Esophagus muscularis mucosa (tissue), 4 donors: ENCODE data around the gene GEN1.

Experiments
- EP300 ChIP-seq: sonication (generic); formaldehyde crosslinking; IDR thresholded peaks from one replicate; pipeline ENCODE4 v1.6.1; 2017; ENCODE audit warnings: antibody characterized with exemption
- POLR2A ChIP-seq: fragments of 450-650 bp; IDR thresholded peaks from one replicate; pipeline ENCODE4 v1.6.1; 2017; ENCODE audit warnings: antibody characterized with exemption, moderate library complexity, mild to moderate bottlenecking, low read depth
- POLR2AphosphoS5 ChIP-seq, 2 donors: sonication (generic); formaldehyde crosslinking; IDR thresholded peaks; one replicate each; pipeline ENCODE4 v1.6.1; 2017; ENCODE audit warnings: antibody characterized with exemption in 2 of 2
- TF ChIP-seq, protein P1 (sequence below), 3 experiments: fragments of 200-600 bp in 2 of 3; fragments of 450-650 bp in 1 of 3; sonication (generic) in 2 of 3; IDR thresholded peaks; one replicate each; pipeline ENCODE4 v1.5.1; 2017 to 2019; ENCODE audit warnings: antibody characterized with exemption in 3 of 3, mild to moderate bottlenecking in 2 of 3, moderate library complexity in 1 of 3

DNA sequence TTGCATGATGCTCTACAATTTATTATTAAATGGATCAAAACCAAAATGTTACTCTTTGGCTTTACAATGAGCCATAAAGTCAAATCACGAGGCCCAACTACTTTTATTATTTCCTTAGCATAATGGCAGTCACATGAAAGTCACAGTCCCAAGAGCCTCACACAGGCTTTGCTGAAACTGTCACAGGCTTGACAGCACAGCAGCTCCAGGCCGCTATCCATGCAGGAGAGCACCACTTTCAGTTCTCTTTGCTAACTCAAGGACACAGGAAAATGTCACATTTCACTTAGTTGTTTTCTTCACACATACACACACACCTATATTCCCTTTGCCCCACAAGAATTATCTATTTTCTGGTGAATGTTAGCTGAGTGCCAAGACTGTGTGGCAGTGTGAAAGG, 51.2 kb downstream of the GEN1 start:
- TF ChIP-seq EP300 (no peak), POLR2AphosphoS5 (IDR thresholded peaks at IDR 0.05) (no peak), POLR2A (no peak)
- TF ChIP-seq, protein P1, sequence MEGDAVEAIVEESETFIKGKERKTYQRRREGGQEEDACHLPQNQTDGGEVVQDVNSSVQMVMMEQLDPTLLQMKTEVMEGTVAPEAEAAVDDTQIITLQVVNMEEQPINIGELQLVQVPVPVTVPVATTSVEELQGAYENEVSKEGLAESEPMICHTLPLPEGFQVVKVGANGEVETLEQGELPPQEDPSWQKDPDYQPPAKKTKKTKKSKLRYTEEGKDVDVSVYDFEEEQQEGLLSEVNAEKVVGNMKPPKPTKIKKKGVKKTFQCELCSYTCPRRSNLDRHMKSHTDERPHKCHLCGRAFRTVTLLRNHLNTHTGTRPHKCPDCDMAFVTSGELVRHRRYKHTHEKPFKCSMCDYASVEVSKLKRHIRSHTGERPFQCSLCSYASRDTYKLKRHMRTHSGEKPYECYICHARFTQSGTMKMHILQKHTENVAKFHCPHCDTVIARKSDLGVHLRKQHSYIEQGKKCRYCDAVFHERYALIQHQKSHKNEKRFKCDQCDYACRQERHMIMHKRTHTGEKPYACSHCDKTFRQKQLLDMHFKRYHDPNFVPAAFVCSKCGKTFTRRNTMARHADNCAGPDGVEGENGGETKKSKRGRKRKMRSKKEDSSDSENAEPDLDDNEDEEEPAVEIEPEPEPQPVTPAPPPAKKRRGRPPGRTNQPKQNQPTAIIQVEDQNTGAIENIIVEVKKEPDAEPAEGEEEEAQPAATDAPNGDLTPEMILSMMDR (IDR thresholded peaks at IDR 0.05): no peak
